ENCODE data around the gene DDB1.

DNA sequence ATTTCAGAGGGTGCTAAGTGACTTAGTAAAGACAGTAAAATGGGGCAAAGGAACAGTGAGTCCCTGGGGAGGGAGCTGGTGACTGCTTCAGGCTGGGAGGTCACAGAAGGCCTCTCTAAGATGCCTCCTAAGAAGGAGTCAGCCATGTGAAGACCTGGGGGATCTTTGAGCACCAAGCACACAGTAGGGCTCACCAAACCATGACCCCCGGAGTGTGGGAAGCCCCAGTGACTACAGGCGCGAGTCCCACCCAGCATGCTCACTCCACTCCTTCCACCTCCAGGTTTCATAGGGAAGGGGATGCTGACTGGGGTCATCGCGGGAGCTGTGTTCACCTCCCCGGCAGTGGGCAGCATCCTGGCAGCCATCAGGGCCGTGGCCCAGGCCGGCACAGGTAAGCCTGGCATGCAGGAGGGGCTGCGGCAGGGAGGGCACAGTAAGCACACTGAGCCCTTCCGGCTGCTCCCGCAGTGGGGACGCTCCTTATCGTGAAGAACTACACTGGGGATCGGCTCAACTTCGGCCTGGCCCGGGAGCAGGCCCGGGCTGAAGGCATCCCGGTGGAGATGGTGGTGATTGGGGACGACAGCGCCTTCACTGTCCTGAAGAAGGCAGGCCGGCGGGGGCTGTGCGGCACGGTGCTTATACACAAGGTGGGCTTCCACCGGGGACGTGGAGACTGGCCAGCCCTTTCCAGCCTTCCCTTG, 6.0 kb upstream of the DDB1 start:
- TF ChIP-seq CTCF (IDR thresholded peaks at IDR 0.05; ENCODE audit: poor library complexity) (no peak), EZH2 (IDR thresholded peaks at IDR 0.05; ENCODE audit: borderline replicate concordance) (no peak), EZH2phosphoT487 (IDR thresholded peaks at IDR 0.05; ENCODE audit: low read depth, severe bottlenecking, unreplicated experiment) (no peak)

Measured in hepatocyte (in vitro differentiated cells).